ENCODE results near the gene PRR14. TPM values are rescaled to one million over a fixed set of nuclear protein-coding genes. Genes with fewer than 3 reads are reported as not detected.
"Not testable (repeated sequence)": the region's sequence is repeated elsewhere in the genome, so short reads cannot be mapped to it uniquely, and the experiment has no call there.

PRR14 gene
- total RNA-seq, 2 experiments from 2014 or later, result 73.2 to 83.2 TPM

DNA sequence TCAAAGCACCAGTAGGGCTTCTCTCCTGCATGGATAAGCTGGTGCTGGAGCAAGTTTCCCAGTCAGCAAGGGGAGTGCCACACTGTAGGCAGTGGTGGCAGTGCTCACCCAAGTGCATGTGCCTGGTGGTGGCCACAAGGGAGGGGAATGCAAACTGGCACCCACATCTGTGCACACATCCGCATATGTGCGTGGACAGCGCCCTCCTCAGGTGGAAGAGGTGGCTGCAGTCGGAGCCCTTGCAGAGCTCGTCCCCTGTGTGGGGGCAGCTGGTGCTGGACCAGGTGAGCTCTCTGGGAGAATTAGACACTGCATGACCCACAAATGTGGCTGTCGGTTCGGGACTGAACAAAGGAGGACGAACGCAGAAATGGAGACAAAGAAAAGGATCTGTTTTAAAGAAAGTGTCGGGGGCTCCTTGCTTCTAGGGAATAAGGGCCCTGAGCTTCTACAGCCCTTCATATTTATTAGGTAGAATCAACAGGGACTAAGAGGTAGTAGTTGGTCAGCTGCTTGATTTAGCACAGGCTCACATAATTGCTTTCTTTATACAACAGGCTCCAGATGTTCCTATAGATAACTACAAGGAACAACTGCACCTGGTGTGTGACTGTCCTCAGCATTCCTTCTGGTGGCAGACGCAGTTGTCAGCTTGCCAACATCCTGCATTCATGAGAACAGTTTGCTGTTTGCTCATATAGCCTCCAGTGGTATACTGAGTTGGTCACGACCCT, 35.2 kb upstream of the PRR14 start:
- POLR2A ChIA-PET, result interaction anchor here (0.5 to 1.0 kb wide), 2 partner anchors 81 to 108 kb away, joined by 3 read pairs; partner anchors contain the start of gene ZNF747
- H3K4me1 Mint-ChIP-seq (ENCODE audit: low read depth), result peaks cover 1% of the 10 kb centered on the region
- CTCF ChIA-PET, result interaction anchor here (0.6 to 4.5 kb wide), 41 partner anchors 9 to 539 kb away, joined by 3 to 34 read pairs (median 4); partner anchors contain the start of genes DCTPP1, ITGAL, PPP4C and PRR14
- no peaks in the 10 kb centered on the region for H3K27me3 Mint-ChIP-seq
- no peaks in the 10 kb centered on the region for H3K36me3 Mint-ChIP-seq
- intact Hi-C loops (cut with micrococcal nuclease), result no loop called here
- H3K9me3 Mint-ChIP-seq, result no peaks in the 10 kb centered on the region
- H3K4me3 Mint-ChIP-seq, result no peak overlapping the region
- DNase-seq, result peak; percentile 91
- no peak overlapping the region for H3K27ac Mint-ChIP-seq

DNA sequence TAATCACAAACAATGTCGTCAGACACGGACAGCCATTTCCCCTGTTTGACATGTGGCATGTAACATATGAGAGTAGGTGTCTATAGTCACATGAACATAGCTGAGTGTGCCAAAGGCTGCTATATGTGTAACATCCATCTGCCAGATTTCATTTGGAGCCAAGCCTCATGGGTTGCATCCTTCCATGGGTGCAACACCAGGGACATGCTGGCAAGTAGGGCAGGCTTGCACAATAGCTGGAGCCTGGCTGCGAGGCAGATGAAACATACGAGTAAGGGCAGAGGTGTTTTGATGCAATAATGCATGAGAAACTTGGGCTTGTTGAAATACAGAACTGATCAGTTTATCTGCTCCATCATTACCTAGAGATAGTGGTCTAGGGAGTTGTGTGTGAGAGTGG, 31.6 kb upstream of the PRR14 start:
- Mint-ChIP-seq H3K27ac (no peak overlapping the region), H3K4me1 (ENCODE audit: low read depth) (no peaks in the 10 kb centered on the region), H3K9me3 (no peaks in the 10 kb centered on the region), H3K36me3 (no peaks in the 10 kb centered on the region), H3K27me3 (peaks cover 3% of the 10 kb centered on the region), H3K4me3 (no peak overlapping the region)
- POLR2A ChIA-PET, result interaction anchor here (1.2 kb wide), 1 partner anchor 9 kb away, joined by 7 read pairs; the partner anchor contains the start of gene ZNF689
- intact Hi-C loops (cut with micrococcal nuclease), result no loop called here
- DNase-seq, result no peak
- CTCF ChIA-PET, result interaction anchor here (1.2 to 2.8 kb wide), 5 partner anchors 10 to 84 kb away, joined by 3 to 14 read pairs (median 10); partner anchors contain the start of gene ZNF747

GRCh38 chr16:30619638-30620037, 31.1 kb upstream of the PRR14 start:
- POLR2A ChIA-PET, result interaction anchor here (1.2 kb wide), 1 partner anchor 9 kb away, joined by 7 read pairs; the partner anchor contains the start of gene ZNF689
- CTCF ChIA-PET, result interaction anchor here (0.6 to 2.8 kb wide), 8 partner anchors 9 to 210 kb away, joined by 3 to 14 read pairs (median 4); partner anchors contain the start of gene ZNF747
- Mint-ChIP-seq H3K9me3 (no peaks in the 10 kb centered on the region), H3K36me3 (no peaks in the 10 kb centered on the region), H3K27me3 (peaks cover 3% of the 10 kb centered on the region), H3K4me1 (ENCODE audit: low read depth) (no peaks in the 10 kb centered on the region), H3K4me3 (no peak overlapping the region), H3K27ac (no peak overlapping the region)
- intact Hi-C loops (cut with micrococcal nuclease), result no loop called here
- no peak for DNase-seq

DNA sequence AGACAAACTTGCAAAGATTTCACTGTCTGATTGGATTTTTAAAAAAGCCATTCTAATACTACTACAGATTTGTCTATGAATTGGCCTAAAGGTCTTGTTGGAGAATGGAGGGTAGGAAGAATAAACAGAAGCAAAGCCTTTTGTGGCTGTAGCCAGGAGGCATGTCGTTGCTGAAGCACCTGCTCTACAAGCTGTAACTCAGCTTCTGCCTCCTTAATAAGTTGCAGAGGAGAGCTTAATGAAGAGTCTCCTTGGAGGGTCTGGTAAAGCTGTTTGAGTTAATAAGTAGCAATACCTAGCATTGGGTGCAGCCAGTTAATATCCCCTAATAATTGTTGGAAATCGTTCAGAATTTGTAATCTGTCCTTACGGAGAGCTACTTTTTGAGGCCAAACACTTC, 30.6 kb upstream of the PRR14 start:
- CTCF ChIA-PET, result interaction anchor here (0.6 to 2.8 kb wide), 8 partner anchors 9 to 211 kb away, joined by 3 to 14 read pairs (median 4); partner anchors contain the start of gene ZNF747
- Mint-ChIP-seq H3K27me3 (peaks cover 3% of the 10 kb centered on the region), H3K36me3 (no peaks in the 10 kb centered on the region), H3K9me3 (no peaks in the 10 kb centered on the region), H3K4me3 (no peak overlapping the region), H3K4me1 (ENCODE audit: low read depth) (no peaks in the 10 kb centered on the region), H3K27ac (no peak overlapping the region)
- intact Hi-C loops (cut with micrococcal nuclease), result no loop called here
- POLR2A ChIA-PET, result interaction anchor here (1.2 kb wide), 1 partner anchor 10 kb away, joined by 7 read pairs; the partner anchor contains the start of gene ZNF689
- DNase-seq, result no peak

- DNase-seq, result no peak
- H3K27me3 Mint-ChIP-seq, result peaks cover 3% of the 10 kb centered on the region
- no peaks in the 10 kb centered on the region for H3K9me3 Mint-ChIP-seq
- ChIA-PET POLR2A (no interaction called here), CTCF (interaction anchor here (1.1 to 2.8 kb wide), 2 partner anchors 24 to 28 kb away, joined by 3 to 14 read pairs; no protein-coding TSS in a partner anchor)
- intact Hi-C loops (cut with micrococcal nuclease), result no loop called here
- no peak overlapping the region for H3K27ac Mint-ChIP-seq
- no peaks in the 10 kb centered on the region for H3K36me3 Mint-ChIP-seq
- no peaks in the 10 kb centered on the region for H3K4me1 Mint-ChIP-seq (ENCODE audit: low read depth)
- no peak overlapping the region for H3K4me3 Mint-ChIP-seq
Measured at GRCh38 chr16:30621765-30622164, 29.0 kb upstream of the PRR14 start.

- intact Hi-C loops (cut with micrococcal nuclease), result no loop called here
- CTCF ChIA-PET, result no interaction called here
- no peaks in the 10 kb centered on the region for H3K4me1 Mint-ChIP-seq (ENCODE audit: low read depth)
- peaks cover 3% of the 10 kb centered on the region for H3K27me3 Mint-ChIP-seq
- no peaks in the 10 kb centered on the region for H3K36me3 Mint-ChIP-seq
- POLR2A ChIA-PET, result no interaction called here
- H3K27ac Mint-ChIP-seq, result no peak overlapping the region
- H3K9me3 Mint-ChIP-seq, result no peaks in the 10 kb centered on the region
- DNase-seq, result no peak
- no peak overlapping the region for H3K4me3 Mint-ChIP-seq
Measured at GRCh38 chr16:30622455-30623032, 28.2 kb upstream of the PRR14 start.

GRCh38 chr16:30623536-30624283, 27.1 kb upstream of the PRR14 start:
- no peak for DNase-seq
- intact Hi-C loops (cut with micrococcal nuclease), result no loop called here
- POLR2A ChIA-PET, result no interaction called here
- Mint-ChIP-seq H3K4me3 (no peak overlapping the region), H3K4me1 (ENCODE audit: low read depth) (peaks cover 2% of the 10 kb centered on the region), H3K27me3 (peaks cover 3% of the 10 kb centered on the region), H3K9me3 (no peaks in the 10 kb centered on the region), H3K27ac (no peak overlapping the region), H3K36me3 (no peaks in the 10 kb centered on the region)
- CTCF ChIA-PET, result interaction anchor here (1.4 kb wide), 1 partner anchor 8 kb away, joined by 5 read pairs; no protein-coding TSS in a partner anchor

- Mint-ChIP-seq H3K4me3 (no peak overlapping the region), H3K27ac (no peak overlapping the region), H3K4me1 (ENCODE audit: low read depth) (peaks cover 4% of the 10 kb centered on the region), H3K27me3 (peaks cover 3% of the 10 kb centered on the region), H3K36me3 (no peaks in the 10 kb centered on the region), H3K9me3 (no peaks in the 10 kb centered on the region)
- no peak for DNase-seq
- POLR2A ChIA-PET, result interaction anchor here (0.5 kb wide), 1 partner anchor 10 kb away, joined by 3 read pairs; no protein-coding TSS in a partner anchor
- CTCF ChIA-PET, result interaction anchor here (4.0 kb wide), 1 partner anchor 10 kb away, joined by 34 read pairs; no protein-coding TSS in a partner anchor
- intact Hi-C loops (cut with micrococcal nuclease), result no loop called here
Measured at GRCh38 chr16:30626236-30626635, 24.5 kb upstream of the PRR14 start.

DNA sequence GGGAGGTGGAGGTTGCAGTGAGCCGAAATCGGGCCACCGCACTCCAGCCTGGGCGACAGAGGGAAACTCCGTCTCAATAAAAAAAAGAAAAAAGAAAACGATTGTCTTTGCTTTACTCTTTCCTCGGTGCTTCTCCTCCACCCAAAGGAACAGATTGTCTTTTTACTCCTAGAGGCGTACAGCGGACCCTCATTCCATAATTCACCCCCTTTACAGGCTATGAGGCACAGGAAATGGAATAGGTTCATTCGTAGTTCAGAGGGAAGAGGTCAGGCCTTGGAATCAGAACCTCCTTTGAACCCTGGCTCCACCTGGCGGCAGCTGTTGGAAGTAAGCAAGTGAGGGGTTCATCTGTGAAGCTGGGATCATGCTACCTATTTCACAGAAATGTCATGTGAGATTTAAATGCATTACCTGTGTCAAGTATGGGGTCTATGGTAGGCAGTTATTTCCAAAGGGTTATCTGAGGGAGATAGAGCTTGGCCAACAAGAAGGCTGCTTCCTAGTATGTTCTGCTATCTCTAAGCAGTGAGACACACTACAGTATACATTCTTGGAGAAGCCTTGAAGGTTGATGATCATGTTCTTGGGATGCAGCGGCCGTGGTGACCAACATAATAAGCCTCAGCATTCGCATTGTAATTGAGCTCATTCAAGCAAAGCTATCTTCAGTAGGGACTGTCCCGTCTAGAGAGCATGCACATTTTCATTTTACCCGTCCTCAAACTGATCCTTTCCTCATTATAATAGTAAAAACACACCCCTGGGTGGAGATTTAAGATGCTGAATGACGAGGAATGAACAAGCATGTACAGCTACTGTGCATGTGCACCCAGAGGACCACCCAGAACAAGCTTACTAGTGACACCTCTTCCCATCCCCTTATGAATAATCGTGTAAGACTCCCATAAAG, 21.9 kb upstream of the PRR14 start:
- peaks cover 4% of the 10 kb centered on the region for H3K4me1 Mint-ChIP-seq (ENCODE audit: low read depth)
- POLR2A ChIA-PET, result interaction anchor here (0.6 to 1.4 kb wide), 7 partner anchors 9 to 267 kb away, joined by 3 to 4 read pairs (median 3); partner anchors contain the start of genes DCTPP1 and ZNF689
- H3K9me3 Mint-ChIP-seq, result no peaks in the 10 kb centered on the region
- no peaks in the 10 kb centered on the region for H3K27me3 Mint-ChIP-seq
- H3K27ac Mint-ChIP-seq, result peak overlapping the region; percentile 57
- peak overlapping the region; percentile 60 for H3K4me3 Mint-ChIP-seq
- CTCF ChIA-PET, result interaction anchor here (0.7 to 4.0 kb wide), 45 partner anchors 9 to 257 kb away, joined by 3 to 34 read pairs (median 3); partner anchors contain the start of genes DCTPP1, FBRS, PRR14 and SEPTIN1
- H3K36me3 Mint-ChIP-seq, result no peaks in the 10 kb centered on the region
- DNase-seq, result peak; percentile 94
- intact Hi-C loops (cut with micrococcal nuclease), result no loop called here

DNA sequence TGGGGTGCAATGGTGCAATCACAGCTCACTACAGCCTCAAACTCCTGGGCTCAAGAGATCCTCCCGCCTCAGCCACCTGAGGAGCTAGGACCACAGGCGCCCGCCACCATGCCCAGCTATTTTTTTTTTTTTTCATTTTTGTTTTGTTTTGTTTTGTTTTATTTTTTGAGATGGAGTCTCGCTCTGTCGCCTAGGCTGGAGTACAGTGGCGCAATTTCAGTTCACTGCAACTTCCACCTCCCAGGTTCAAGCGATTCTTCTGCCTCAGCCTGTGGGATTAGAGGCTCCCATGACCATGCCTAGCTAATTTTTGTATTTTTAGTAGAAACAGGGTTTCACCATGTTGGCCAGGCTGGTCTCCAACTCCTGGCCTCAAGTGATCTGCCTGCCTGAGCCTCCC, 18.3 kb upstream of the PRR14 start:
- DNase-seq; H3K27me3 Mint-ChIP-seq; intact Hi-C loops (cut with micrococcal nuclease); H3K4me3 Mint-ChIP-seq; H3K36me3 Mint-ChIP-seq; H3K27ac Mint-ChIP-seq; H3K9me3 Mint-ChIP-seq: not testable (repeated sequence)
- H3K4me1 Mint-ChIP-seq (ENCODE audit: low read depth), result peaks cover 13% of the 10 kb centered on the region
- ChIA-PET CTCF (interaction anchor here (0.9 to 2.7 kb wide), 5 partner anchors 17 to 223 kb away, joined by 3 to 11 read pairs (median 6); partner anchors contain the start of gene DCTPP1), POLR2A (interaction anchor here (0.6 kb wide), 1 partner anchor 20 kb away, joined by 3 read pairs; no protein-coding TSS in a partner anchor)
